ENCODE measurements around the gene NOC4L.

The NOC4L gene

GRCh38 chr12:132141976-132142678, 2.1 kb upstream of the NOC4L start:
- TF ChIP-seq CTCF (IDR thresholded peaks at IDR 0.05; ENCODE audit: low read depth, low read length, missing control alignments): no peak
- no peak overlapping the region for H3K4me3 ChIP-seq (ENCODE audit: low read depth, low read length)
- in situ Hi-C loops (cut with HindIII; ENCODE audit: low sequenced_read_pairs): no loop called here
- no peak for DNase-seq (ENCODE audit: low read depth)

- H3K4me3 ChIP-seq (ENCODE audit: low read depth, low read length): peak overlapping the region; percentile 86
- TF ChIP-seq CTCF (IDR thresholded peaks at IDR 0.05; ENCODE audit: low read depth, low read length, missing control alignments): no peak
- in situ Hi-C loops (cut with HindIII; ENCODE audit: low sequenced_read_pairs): no loop called here
- DNase-seq (ENCODE audit: low read depth): no peak
These were observed 1.4 kb upstream of the NOC4L start for GRCh38 chr12:132142679-132143335.

- peak overlapping the region; percentile 86 for H3K4me3 ChIP-seq (ENCODE audit: low read depth, low read length)
- no peak for DNase-seq (ENCODE audit: low read depth)
- in situ Hi-C loops (cut with HindIII; ENCODE audit: low sequenced_read_pairs): no loop called here
- no peak for TF ChIP-seq CTCF (IDR thresholded peaks at IDR 0.05; ENCODE audit: low read depth, low read length, missing control alignments)
These were observed 753 bp upstream of the NOC4L start for GRCh38 chr12:132143336-132144071.

- TF ChIP-seq CTCF (IDR thresholded peaks at IDR 0.05; ENCODE audit: low read depth, low read length, missing control alignments): no peak
- H3K4me3 ChIP-seq (ENCODE audit: low read depth, low read length): peak overlapping the region; percentile 86
- no peak for DNase-seq (ENCODE audit: low read depth)
- in situ Hi-C loops (cut with HindIII; ENCODE audit: low sequenced_read_pairs): no loop called here
These were observed 532 bp downstream of the NOC4L start for GRCh38 chr12:132144810-132145168.

GRCh38 chr12:132145334-132145733, 1.1 kb downstream of the NOC4L start:
- peak overlapping the region; percentile 86 for H3K4me3 ChIP-seq (ENCODE audit: low read depth, low read length)
- in situ Hi-C loops (cut with HindIII; ENCODE audit: low sequenced_read_pairs): no loop called here
- DNase-seq (ENCODE audit: low read depth): no peak
- TF ChIP-seq CTCF (IDR thresholded peaks at IDR 0.05; ENCODE audit: low read depth, low read length, missing control alignments): no peak

- no peak overlapping the region for H3K4me3 ChIP-seq (ENCODE audit: low read depth, low read length)
- DNase-seq (ENCODE audit: low read depth): no peak
- in situ Hi-C loops (cut with HindIII; ENCODE audit: low sequenced_read_pairs): no loop called here
- TF ChIP-seq CTCF (IDR thresholded peaks at IDR 0.05; ENCODE audit: low read depth, low read length, missing control alignments): no peak
These were observed 1.8 kb downstream of the NOC4L start for GRCh38 chr12:132146098-132146497.

Measured in astrocyte of the cerebellum (primary cell).